GM19468 (cell line): ENCODE measurements around the gene TLR9.

ENCODE experiments used
- ATAC-seq: cut with Tn5 transposase; IDR thresholded peaks from one replicate; pipeline ENCODE4 v1.9.1; 2021; ENCODE audit warnings: mild to moderate bottlenecking, moderate library complexity, moderate number of reproducible peaks; ENCODE audit not compliant: unreplicated experiment; ENCODE audit errors: extremely low read depth

The TLR9 gene

GRCh38 chr3:52233108-52233591 lies 7.7 kb upstream of the TLR9 start:
- ATAC-seq = no peak

GRCh38 chr3:52232279-52233107 lies 7.0 kb upstream of the TLR9 start:
- ATAC-seq = no peak

DNA sequence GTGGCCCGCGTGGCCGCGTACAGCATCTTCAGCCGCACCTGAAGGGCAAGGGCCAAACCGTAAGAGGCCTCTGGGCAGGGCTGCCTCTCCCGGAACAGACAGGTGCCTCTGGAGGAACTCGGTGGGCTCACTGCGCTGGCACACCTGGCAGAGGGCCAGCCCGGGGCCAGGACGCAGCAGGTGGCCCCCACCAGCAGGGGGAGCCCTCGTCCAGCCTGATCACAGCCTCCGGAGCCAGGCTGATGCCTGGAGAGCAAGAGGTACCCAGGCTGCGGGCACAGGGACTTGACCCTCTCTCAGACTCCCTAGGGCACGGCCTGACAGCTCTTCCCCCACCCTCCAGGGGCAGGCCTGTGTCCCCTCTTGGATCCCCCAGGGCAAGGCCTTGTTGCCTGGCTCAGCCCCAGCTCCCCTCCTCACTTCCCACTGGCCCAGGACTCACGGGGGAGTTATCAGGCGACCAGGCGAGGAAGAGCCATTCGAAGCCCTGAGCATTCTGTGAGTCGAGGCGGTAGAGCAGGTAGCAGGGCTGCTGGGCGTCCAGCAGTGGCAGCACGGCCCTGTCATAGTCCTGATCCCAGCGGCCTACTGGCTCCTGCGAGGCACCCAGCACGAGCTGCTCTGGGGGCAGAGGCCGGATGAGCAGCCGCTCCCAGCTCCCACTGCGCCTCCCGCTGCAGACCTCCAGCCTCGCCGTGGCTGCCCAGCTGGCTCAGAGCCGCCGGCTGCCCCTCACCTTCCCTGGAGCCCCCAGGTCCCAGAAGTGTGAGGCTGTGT lies 6.2 kb upstream of the TLR9 start:
- ATAC-seq = peak; percentile 28

DNA sequence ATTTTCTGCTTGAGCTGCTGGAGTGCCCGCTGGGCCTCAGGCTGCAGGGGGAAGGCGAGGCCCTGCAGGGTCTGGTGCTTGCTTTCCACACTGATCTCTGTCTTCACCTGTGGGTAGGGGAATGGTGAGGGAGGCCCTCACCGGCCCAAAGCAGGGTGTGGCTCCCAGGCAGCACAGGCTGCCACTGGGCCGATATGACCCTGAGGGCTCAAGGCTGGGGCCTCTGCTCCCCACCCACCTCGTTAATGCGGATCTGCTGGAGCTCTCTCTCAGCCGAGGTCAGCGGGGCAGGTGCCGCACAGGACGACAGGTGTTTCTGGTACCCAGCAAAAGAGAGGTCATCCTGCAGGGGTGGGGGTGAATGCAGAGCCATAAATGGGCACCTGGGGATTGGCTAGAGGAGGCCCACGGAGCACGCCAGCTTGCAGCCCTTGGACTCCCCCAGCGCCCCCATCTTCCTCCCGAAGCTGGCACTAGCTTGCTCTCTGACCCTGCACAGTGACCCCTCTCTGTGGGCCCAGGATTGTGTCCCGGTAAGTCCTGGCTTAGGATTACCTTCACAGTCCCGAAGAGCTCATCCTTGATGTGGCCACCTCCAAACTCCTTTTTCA lies 5.5 kb upstream of the TLR9 start:
- no peak for ATAC-seq

GRCh38 chr3:52230461-52230860 lies 5.0 kb upstream of the TLR9 start:
- ATAC-seq = no peak

DNA sequence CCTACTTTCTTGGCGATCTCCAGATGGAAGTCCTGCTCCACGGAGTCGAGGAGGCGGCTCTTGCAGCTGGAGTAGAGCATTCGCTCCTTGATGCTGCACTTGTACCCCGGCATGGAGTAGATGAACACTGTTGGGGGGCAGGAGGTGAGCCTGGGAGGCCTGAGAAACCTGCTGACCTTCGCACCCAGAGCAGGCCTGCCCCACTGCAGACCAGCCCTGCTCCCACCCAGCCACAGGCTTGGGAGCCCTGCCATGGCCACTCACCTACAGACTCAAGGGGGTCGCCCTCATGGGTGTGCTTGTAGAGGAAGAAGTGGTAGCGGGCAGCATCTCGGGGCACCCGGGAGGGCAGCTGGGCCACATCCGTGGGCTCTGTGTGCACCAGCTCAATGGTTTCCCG lies 4.2 kb upstream of the TLR9 start:
- ATAC-seq = no peak

DNA sequence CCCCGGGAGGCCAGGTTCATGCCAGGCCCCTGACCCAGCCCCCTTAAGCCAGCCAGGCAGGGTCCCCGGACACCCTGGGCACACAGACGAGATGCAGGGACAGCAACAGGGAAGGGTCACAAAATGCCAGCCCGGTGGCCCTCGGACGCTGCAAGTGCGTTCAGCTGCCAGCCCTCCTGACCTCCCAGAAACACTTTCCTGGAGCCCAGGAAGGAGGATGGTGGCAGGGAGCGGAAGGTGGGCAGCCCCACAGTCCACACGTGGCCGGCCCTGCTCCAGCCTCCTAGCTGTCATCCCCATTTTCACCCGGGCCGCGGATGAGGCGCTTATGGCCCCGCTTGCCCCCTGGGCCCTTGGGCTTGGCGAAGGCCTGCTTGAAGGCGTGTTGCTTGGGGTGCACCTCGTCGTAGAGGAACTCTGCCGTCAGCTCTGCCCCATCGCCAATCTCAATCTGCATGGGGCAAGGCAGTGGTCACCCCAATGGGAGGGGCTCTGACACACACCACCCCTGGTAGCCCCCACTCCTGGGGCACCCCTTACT lies 3.4 kb upstream of the TLR9 start:
- no peak for ATAC-seq

- no peak for ATAC-seq
Measured at GRCh38 chr3:52228266-52228665, 2.8 kb upstream of the TLR9 start.

- no peak for ATAC-seq
Measured at GRCh38 chr3:52227766-52228165, 2.3 kb upstream of the TLR9 start.

DNA sequence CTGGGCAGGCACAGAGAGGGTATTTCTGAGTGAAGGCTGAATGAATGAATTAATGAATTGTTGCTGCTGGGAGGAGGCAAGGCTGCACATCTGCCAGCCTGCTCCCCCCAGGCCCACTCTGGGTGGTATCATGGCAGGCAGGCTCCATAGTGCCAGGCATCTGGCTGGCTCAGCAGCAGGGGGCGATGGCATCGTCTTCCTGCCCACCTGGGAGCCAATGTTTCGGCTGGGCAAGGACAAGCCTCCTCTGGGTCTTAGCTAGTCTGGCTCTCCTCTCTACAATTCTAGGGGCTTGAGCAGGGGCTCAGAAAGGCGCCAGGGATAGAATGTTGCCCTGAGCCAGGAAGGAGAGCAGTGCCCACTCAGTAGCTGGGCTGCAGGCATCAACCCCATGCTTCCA lies 1.7 kb upstream of the TLR9 start:
- no peak for ATAC-seq

- ATAC-seq = no peak
Measured at GRCh38 chr3:52226229-52226817, 878 bp upstream of the TLR9 start.

DNA sequence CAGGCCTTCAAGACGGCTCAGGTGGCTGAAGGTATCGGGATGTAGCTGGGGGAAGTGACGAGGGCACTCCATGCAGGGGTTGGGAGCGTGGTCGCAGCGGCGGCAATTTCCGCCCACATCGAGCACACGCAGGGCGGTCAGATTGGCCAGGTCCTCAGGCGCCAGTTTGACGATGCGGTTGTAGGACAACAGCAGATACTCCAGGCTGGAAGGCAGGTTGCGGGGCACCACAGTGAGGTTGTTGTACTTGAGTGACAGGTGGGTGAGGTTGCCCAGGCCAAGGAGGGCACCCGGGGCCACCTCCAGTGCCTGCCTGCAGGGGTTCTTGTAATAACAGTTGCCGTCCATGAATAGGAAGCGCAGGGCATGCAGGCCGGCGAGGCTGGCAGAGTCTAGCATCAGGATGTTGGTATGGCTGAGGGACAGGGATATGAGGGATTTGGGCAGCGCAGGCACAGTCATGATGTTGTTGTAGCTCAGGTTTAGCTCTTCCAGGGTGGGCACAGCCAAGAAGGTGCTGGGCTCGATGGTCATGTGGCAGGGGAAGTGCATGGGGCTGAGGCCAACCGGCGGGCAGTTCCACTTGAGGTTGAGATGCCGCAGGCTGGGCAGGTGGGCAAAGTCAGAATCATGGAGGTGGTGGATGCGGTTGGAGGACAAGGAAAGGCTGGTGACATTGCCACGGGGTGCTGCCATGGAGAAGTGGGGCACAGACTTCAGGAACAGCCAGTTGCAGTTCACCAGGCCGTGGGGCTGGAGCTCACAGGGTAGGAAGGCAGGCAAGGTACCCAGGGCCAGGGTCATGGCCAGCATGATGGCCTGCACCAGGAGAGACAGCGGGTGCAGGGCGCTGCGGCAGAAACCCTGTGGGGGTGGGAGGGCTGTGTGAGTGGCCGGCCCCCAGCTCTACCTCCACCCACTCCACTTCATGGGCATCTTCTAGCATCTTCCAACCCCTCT lies 1.7 kb downstream of the TLR9 start:
- no peak for ATAC-seq

GRCh38 chr3:52222319-52223221 lies 2.9 kb downstream of the TLR9 start:
- ATAC-seq = no peak

- no peak for ATAC-seq
Measured at GRCh38 chr3:52221563-52222318, 3.7 kb downstream of the TLR9 start.

GRCh38 chr3:52221141-52221562 lies 4.3 kb downstream of the TLR9 start:
- no peak for ATAC-seq

DNA sequence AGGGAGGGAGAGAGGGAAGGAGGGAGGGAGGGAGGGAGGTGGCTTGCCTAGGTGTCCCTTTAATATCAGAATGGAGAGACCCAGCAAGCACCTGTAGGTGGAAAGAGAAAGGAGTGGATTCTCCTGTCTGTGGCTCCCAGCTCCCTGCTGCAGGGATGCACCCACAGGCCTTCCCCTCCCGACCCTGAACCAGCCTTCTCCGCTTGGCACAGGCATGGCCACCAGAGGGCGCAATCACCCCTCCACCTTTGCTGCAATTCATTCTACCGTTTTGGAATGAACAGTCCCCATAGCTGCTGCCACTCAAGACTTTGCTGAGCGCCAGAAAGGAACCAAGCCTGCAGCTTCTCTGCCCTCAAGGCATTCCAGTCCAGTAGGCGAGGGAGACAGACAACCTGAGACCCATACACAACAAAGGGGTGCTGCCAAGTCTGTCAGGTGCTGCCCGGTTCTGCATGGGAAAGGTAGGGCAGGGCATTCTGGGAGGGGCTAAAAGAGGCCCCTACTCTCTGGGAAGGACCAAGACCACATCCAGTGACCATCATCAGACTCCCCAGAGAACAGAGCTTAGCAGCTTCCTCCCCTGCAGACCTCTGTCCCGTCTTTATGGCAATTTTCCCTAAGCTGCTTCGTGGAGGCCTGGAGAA lies 4.9 kb downstream of the TLR9 start:
- no peak for ATAC-seq
